ENCODE data around the gene FRAS1.

DNA sequence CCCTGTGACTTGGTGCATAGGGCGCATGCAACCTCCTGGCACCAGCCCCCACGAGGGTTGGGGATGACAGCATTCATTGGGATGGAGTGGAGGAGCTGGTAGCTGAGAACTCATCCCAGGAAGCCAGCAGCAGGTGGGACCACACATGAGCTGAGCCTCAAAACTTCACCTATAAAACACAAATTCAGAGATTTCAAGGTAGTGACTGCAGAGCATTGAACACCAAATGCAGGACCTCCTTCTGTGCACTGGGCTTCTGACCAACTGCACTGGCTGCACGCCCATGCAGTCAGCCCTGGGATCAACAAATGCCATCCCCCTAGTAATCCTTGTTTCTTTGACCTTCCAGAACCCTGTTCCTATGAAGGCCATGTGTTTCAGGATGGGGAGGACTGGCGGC is 197.8 kb downstream of the FRAS1 start:
- TF ChIP-seq, protein P1, sequence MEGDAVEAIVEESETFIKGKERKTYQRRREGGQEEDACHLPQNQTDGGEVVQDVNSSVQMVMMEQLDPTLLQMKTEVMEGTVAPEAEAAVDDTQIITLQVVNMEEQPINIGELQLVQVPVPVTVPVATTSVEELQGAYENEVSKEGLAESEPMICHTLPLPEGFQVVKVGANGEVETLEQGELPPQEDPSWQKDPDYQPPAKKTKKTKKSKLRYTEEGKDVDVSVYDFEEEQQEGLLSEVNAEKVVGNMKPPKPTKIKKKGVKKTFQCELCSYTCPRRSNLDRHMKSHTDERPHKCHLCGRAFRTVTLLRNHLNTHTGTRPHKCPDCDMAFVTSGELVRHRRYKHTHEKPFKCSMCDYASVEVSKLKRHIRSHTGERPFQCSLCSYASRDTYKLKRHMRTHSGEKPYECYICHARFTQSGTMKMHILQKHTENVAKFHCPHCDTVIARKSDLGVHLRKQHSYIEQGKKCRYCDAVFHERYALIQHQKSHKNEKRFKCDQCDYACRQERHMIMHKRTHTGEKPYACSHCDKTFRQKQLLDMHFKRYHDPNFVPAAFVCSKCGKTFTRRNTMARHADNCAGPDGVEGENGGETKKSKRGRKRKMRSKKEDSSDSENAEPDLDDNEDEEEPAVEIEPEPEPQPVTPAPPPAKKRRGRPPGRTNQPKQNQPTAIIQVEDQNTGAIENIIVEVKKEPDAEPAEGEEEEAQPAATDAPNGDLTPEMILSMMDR (IDR thresholded peaks at IDR 0.05), result no peak
- no peak for TF ChIP-seq POLR2A (IDR thresholded peaks at IDR 0.05)

Measured in uterus (tissue), 2 donors.